ENCODE measurements around the gene ZBTB2. TPM values are rescaled to one million over a fixed set of nuclear protein-coding genes. Genes with fewer than 3 reads are reported as not detected.

Gene ZBTB2, protein sequence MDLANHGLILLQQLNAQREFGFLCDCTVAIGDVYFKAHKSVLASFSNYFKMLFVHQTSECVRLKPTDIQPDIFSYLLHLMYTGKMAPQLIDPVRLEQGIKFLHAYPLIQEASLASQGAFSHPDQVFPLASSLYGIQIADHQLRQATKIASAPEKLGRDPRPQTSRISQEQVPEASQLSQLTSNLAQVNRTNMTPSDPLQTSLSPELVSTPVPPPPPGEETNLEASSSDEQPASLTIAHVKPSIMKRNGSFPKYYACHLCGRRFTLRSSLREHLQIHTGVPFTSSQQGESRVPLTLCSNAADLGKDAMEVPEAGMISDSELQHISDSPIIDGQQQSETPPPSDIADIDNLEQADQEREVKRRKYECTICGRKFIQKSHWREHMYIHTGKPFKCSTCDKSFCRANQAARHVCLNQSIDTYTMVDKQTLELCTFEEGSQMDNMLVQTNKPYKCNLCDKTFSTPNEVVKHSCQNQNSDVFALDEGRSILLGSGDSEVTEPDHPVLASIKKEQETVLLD
- total RNA-seq, result 16.6 TPM

DNA sequence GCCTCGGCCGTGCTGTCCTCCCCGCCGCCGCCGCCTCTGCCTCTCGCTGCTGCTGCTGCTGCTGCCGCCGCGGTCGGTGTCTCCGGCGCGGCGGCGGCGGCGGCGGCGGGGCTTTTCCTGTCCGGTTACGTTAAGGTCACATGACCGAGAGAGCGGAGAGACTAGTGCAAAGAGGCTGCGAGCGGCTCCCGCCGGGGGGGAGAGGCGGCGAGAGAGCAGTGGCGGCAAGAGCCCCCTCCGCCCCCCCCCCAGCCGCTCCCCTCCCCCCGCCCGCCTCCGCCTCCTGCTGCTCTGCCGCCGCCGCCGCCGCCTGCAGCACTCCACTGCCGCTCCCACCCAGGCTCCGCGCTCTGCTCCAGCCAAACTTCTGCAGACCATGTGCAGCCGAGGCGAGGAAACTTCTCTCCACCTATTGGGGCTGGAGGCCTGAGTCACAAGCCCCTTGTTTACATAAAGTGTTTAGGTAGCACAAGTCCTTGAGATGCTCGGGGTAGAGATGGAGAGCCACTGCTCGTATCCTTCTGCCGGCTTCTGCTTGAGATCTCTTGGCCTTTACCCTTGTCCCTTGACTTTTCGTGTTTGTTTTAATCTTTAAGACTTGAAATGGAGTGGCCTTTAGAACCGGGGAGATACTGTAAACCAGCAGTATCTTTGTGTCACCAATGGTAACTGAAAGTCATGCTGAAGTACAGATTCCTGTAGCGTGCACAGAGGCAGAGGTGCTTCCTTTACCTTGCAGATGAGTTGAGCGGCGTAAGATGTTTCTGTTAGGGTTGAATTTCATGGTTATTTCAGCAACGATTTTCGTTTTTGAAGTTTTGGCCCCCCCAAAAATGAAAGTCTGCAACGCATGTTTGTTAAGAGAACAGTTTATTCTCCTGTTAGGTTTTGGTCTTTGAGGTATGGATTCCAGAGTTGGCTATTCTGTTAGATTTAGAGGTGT, at the start of gene ZBTB2:
ZBTB2 (minus strand) TSS at position 89 of the 943 bp plus-strand sequence. CDS start 17,922 bp downstream, outside the sequence.
- peak; percentile 76 for DNase-seq (ENCODE audit: low spot score)

DNA sequence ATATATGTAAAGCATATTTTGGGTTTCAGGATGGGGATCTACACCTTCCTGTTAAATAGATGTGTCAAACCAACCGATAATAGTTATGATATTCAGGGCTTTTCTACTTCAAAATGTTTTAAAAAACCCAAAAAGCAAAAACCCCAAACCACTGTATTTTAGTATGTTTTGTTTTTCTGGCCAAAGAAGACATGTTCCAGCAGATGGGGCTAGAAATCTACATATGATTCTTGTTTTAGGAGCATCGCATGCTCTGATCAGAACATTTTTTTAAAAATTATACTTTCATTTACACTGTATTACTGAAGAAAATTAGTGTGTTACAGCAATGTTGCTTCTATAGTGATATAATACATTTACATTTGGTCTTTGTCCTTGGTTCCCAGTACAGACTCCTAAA, 49.6 kb upstream of the ZBTB2 start:
- DNase-seq (ENCODE audit: low spot score), result no peak

DNA sequence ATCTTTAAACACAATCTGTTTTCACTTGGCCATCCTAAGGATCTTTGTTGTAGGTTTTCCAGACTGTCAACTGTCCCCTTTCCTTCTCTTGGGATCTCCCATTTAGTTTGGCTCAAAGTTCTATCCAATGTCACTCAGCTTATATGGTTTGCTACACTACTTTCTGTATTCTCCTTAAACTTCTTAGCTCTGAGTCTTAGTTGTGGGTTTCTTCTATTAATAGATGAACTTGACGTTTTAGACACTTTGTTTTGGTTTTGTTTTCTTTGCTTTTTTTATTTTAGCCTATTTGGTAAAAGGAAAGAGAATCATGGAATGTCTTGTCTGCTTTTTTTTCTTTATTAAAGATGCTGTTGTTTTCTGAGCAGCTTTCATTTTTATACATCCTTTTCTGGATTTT, 49.1 kb upstream of the ZBTB2 start:
- DNase-seq (ENCODE audit: low spot score), result no peak

DNA sequence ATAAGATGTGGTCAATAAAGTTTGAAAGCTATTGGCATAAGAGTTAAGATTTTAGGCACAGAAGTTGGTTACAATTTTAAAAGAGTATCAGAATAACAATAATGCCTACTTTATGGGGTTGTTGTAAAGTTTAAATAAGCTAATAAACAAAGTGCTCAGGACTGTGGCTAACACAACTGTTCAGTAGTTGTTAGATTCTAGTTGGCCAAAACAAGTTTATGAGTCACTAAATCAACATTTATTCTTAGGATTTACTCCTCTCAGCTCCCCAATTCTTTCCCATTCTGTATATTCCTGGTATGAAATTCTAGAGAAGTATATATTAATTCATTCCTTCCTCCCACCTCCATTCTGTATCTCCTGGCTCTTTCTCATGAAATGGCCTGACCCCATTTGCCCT, 46.0 kb upstream of the ZBTB2 start:
- no peak for DNase-seq (ENCODE audit: low spot score)

DNA sequence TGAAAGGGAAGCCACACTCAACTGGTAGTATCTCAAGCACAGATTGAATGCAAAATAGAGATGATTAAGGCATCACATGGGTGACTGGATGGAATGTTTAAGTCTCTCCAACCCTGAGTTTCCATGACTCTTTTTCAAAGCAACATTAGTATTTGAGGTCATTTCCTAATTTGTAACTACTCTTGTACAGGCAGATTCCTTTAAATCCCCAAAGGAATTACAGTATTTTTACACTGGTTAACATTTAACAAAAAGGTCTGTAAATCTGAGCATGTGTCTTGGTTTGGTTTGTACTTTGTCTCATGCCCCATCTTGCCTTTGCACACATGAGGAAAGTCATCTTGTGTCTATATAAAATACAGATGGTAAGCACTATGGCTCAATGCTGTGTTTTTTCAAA, 45.4 kb upstream of the ZBTB2 start:
- DNase-seq (ENCODE audit: low spot score), result no peak

DNA sequence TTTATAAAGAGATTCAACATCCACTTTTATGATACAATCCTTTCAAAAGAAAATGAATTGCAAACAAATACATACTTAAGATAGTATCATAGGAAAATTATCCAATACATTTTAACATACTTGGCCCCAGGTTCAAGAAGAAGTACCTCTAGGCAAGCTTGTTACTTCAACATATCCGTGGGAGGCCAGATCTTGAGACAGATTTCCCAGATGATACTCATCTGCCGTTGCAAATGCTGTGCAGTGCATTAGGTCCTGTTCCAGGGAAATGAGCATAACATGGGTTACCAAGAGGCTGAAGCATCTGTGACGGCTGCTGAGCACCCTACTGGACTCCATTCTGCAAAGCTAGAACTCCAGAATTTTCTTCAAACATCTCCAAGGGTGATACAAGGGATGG, 44.9 kb upstream of the ZBTB2 start:
- no peak for DNase-seq (ENCODE audit: low spot score)

DNA sequence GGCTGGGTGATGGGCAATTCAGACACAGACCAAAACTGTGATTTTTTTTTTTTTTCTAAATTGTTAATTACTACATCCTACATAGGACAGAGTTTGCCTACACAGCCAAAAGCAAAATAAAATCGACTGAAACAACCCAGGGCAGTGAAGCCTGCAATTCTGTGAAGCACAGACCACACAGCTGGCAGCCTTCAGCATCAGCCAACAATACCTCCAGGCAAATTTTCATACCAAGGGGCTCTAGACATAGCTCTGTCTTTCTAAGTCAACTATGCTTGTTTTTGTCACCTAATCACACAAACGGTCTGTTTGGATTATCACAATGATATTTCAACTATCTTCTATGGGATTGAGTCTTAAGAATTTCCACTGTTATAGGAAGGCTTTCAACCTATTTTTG, 43.0 kb upstream of the ZBTB2 start:
- no peak for DNase-seq (ENCODE audit: low spot score)

DNA sequence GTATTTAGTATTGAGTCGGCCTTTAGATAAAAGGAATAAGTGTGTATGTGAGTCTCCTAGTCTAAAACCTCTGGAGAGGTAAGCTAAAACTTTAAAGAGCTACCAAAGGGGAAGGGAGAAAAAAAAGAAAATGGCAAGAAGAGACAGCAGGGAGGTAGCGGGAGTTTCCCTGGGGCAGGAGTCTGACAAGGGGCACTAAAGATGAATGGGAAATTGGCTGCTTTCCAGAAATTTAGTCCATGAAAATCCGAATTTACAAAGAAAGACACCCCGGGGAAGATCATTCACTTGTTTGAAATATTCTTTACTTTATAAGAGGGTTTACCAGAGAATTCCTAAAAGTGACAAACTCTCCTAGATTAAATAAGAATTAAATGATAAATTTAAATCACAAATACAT, 41.3 kb upstream of the ZBTB2 start:
- DNase-seq (ENCODE audit: low spot score), result no peak

DNA sequence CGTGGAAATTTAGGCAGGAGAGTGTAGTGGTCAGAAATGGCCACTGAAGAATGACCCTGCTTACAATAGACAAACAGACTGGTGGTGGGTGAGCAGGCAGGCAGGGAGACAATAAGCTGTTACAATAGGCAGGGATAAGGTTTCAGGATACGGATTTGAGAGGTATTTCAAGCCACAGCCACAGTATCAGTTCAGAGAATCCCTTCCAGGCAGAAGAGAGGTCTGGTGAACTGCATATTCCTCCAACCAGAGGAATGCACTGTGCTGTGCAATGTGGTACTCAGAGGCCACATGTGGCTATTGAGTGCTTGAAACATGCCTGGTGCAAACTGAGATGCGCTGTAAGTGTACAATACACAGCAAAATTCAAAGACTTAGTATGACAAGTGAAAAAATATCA, 40.0 kb upstream of the ZBTB2 start:
- DNase-seq (ENCODE audit: low spot score), result no peak

DNA sequence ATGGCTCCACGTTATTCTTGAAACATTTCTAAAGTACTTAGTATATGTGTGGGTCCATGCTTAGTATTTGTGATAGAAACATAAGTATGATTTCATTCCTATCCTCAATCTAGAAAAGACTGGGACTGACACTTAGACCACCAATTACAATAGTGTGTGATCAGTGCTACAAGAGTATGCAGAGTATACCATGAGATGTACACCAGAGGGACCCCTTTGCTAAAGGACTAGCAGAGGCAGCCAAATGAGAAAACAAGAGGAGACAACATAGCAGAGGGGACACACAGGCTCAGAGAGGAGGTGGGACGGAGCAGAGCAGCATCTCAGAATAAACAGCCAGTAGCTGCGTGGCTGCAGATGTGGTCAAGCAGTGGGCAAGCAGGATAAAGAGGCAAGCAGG, 39.5 kb upstream of the ZBTB2 start:
- DNase-seq (ENCODE audit: low spot score), result no peak

DNA sequence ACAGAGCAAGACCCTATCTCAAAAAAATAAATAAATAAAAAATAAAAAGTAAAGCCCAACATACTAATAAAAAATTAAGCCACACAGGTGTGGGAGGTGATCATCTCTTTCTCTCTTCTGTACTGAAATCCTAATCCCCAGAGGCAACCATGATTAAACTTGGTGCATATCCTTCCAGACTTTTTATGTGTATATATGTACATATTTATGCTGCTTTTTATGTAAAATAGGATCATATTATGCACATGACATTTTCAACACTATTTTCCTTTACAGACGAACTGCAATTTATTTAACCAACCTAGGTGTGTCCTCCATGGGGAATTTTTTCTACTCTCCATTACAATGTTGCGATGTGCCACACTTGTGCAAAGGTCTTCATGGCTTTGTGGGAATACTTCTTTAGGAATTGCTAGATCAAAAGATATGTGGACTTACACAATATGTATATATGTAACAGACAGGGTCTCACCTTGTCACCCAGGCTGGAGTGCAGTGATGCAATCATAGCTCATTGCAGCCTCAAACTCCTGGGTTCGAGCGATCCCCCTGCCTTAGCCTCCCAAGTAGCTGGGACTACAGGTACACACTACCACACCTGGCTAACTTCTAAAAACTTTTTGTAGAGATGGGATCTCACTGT, 36.9 kb upstream of the ZBTB2 start:
- DNase-seq (ENCODE audit: low spot score), result no peak

DNA sequence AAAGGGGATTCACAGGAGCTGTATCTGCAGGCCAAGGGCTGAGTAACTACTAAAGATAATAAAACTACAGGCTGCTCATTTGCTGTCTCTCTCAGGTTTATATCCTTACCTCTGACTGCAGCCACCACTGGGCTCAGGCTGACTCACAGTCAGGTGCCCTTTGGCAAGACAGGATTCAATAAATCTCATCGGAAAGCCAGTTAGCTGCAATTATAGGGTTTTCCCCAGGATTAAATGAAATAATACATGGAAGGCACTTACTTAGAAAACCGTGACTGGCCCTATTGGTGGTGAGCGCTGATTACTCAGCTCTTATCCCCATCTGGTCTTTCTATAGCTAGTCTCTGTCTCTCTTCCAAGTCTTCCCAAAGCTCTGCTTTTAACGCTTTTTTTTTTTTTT, 34.2 kb upstream of the ZBTB2 start:
- no peak for DNase-seq (ENCODE audit: low spot score)

DNA sequence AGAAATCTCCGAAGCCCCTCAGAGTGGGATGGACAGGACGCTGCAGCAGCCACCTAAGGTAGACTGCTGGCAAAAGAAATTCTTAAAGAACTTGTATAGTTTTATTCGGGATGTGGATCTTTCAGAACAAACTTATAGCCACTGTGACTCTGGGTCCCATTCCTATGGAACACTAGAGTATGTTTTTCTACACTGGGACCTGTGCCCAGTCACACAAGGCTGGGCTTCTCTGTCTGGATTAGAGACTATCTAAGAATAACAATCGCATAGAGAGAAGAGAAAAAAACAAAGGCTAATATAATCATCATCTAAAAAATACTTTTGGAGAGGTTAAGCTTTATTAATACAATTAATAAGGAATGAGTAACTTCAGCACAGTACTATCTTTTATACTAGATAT, 31.6 kb upstream of the ZBTB2 start:
- no peak for DNase-seq (ENCODE audit: low spot score)

DNA sequence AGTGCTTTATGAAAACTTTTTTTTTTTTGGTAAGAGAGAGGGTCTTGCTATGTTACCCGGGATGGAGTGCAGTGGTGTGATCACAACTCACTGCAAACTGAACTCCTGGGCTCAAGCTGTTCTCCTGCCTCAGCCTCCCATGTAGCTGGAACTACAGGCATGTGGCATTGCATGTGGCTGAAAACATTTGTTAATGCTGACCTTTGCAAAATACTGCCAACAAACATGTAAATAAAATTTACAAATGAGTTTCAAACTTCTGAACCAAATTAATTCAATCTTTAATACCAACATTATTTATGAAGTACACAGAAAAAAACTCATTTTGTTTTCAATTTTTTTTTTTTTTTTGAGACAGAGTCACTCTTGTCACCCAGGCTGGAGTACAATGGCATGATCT, 26.1 kb upstream of the ZBTB2 start:
- DNase-seq (ENCODE audit: low spot score), result no peak

DNA sequence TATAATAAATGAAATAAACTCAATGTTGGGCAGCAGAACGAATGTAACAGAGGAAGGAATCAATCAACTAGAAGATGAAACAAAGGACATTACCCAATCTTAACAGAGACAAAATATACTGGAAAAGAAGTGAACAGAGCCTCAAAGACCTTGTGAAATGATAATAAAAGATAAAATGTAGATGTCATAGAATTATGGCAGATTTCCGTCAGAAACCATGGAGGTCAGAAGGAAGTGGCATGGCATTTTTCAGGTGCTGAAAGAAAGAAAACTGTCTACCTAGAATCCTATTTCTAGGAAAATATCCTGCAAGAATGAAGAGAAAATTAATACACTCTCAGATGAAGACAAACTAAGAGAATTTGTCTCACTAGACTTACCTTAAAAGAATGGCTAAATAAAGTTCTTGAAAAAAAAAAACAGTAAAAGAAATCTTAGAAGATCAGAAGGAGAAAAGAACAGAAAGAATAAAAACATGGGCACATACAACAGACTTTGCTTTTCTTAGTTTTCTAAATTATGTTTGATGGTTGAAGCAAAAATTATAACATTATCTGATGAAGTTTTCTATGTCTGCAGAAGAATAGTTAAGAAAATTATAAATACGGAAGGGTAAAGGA, 23.4 kb upstream of the ZBTB2 start:
- DNase-seq (ENCODE audit: low spot score), result no peak

DNA sequence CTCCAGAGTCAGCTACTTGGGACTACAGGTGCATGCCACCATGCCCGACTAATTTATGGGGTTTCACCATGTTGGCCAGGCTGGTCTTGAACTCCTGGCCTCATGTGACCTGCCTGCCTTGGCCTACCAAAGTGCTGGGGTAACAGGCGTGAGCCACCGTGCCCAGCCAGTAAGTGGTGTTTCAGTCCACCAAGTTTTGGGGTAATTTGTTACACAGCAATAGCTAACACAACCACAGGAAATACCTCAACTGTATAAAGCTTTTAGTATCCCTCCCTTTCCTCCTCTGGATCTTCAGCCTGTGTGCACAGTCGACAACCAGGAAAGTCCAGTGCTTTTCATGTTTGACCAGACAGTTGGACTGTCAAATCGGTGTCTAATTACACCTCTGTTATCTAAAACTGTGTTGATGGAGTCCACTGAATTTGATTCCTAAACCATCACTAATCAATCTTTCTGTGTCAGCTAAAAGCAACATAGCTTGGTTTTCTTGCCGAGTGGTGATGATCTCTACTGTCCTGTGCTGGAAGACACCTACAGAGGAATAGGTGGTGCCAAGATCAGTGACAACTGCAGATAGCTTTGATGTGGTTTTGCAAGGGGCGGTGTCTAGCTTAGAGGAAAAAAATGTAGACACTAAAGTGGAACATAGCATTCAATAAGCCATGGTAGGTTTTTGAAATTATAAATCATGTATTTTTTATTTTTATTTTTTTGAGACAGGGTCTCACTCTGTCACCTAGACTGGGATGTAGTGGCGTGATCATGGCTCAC, 22.2 kb upstream of the ZBTB2 start:
- no peak for DNase-seq (ENCODE audit: low spot score)

DNA sequence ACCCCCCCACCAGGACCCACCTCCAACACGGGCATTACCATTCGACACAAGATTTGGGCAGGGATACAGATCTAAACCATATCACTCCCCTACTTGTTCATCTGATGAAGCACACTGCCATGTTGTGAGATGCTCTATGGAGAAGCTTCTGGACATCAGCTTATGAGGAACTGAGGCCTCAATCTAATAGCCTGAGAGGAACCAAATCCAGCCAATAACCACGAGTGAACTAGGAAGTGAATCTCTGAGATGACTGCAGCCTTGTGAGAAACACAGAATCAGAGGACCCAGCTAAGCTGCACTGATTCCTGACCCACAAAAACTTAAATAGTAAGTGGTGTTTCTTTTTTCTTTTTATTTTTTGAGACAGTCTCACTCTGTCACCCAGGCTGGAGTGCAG, 21.6 kb upstream of the ZBTB2 start:
- no peak for DNase-seq (ENCODE audit: low spot score)

DNA sequence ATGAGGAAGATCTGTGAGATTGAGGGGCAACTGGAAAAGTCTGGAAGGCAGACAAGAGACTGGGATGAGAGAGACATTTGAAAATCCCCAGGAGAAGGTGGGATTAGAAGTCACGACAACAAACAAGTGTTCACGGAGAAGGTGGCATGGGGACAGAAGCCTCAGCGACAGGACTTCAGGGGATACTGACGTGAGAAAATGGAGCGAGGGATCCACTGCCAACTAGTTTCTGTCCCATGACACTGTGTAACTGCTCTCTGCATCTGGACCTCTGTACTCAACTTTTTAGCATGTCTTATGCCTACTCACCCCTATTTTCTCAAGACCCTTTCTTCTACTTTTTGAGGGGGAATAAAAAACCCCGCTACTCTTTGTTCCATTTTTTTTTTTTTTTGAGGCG, 18.3 kb upstream of the ZBTB2 start:
- DNase-seq (ENCODE audit: low spot score), result no peak

DNA sequence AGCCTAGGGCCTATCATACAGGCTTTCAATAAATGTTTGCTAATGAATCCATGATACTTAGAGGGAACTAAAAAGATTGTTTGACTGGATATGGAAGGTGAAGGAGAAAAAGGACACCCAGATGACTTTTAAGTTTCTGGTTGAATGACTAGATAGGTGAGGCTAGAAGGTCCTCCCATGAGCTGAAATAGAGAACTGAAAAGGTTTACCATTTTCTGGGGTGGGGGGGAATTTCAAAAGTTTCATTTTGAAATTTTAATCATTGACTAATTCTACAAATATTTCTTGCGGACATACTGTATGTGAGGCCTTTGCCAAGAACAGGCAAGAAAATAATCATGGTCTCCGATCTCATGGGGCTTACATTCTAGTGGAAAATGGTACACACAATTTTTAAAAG, 17.9 kb upstream of the ZBTB2 start:
- DNase-seq (ENCODE audit: low spot score), result no peak

DNA sequence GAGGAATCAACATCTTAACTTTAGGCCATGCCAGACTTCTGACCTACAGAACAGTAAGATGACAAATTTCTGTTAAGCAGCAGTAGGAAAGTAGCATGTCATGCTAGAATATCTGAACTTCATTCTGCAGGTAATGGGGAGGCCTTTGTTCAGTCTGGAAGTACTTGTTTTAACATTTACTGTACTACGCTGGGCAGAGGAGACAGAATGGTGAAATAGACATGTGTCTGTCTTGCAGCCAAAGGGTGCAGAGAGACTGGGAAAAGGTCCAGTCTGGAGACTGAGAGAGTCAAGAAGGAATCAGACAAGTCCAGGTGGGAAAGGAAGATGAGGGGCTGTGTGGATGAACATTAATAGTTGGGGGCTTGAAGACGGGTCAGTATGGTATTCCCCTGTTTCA, 17.5 kb upstream of the ZBTB2 start:
- DNase-seq (ENCODE audit: low spot score), result no peak

DNA sequence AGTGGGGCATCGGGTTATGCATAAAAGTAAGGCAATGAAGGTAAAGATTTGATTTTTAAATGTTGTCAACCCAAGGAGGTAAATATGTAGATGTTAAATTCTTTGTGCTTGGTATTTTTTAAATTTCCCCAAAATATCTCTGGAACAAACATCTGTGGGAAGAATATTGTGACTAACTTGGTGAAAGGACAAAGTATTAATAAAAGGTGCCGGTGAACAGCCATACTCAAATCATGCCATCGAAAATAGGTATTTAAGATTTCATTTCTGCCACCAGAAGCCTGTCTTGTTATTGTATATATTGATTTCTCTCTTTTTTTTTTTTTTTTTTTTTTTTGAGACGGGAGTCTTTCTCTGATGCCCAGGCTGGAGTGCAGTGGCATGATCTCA, 12.6 kb upstream of the ZBTB2 start:
- DNase-seq (ENCODE audit: low spot score), result no peak

Data from ureter (tissue), 1 donor.